Testis (tissue), 3 donors: ENCODE results near the gene MYDGF. TPM values are rescaled to one million over a fixed set of nuclear protein-coding genes. Genes with fewer than 3 reads are reported as not detected.

Source experiments
- DNase-seq: peaks from one replicate; pipeline ENCODE4 v3.0.0-alpha.2; 2019
- H3K27ac ChIP-seq, 2 donors: fragments of 200-600 bp; sonication (generic); one replicate each; pipeline ENCODE4 v1.5.1; 2019
- H3K27me3 ChIP-seq: fragments of 200-600 bp; sonication (generic); one replicate; pipeline ENCODE4 v1.5.1; 2019
- H3K36me3 ChIP-seq: fragments of 200-600 bp; sonication (generic); one replicate; pipeline ENCODE4 v1.5.1; 2017; ENCODE audit warnings: low read depth; ENCODE audit errors: missing control alignments
- H3K4me1 ChIP-seq: fragments of 200-600 bp; sonication (generic); one replicate; pipeline ENCODE4 v1.5.1; 2019
- H3K4me3 ChIP-seq, 2 donors: fragments of 200-600 bp; sonication (generic); one replicate each; pipeline ENCODE4 v1.5.1; 2017 to 2019
- H3K9me3 ChIP-seq: fragments of 200-600 bp; sonication (generic); one replicate; pipeline ENCODE4 v1.5.1; 2017
- POLR2A ChIP-seq: fragments of 450-650 bp; IDR thresholded peaks from one replicate; pipeline ENCODE4 v1.6.1; 2017; ENCODE audit warnings: antibody characterized with exemption, mild to moderate bottlenecking, moderate library complexity
- WGBS, 2 donors: methylation state at CpG; one replicate each; pipeline ENCODE4 v1.1.5; 2018; 5-methylcytosine and 5-hydroxymethylcytosine counted together
- intact Hi-C: fragments of 100-400 bp; cut with DNase I; formaldehyde crosslinking; loops from one replicate; pipeline ENCODE4 v1.15.1; 2023; ENCODE audit warnings: low total_unique reads
- polyA plus RNA-seq: library from polyadenylated mRNA; stranded (reverse); fragments of 350-450 nt; fragmentation: Illumina TruSeq; extraction: RNeasy Lipid Tissue Mini Kit (QIAGEN cat#74804); gene quantifications from one replicate; pipeline ENCODE4 v1.2.3, GENCODE V29; 2014; ENCODE audit warnings: low read depth, low replicate concordance; ENCODE audit not compliant: insufficient read depth
- total RNA-seq, 2 donors: library from RNA; depleted of rRNA; stranded (reverse); fragments of >200 nt; gene quantifications; one replicate each; pipeline ENCODE4 v1.2.3, GENCODE V29; 2016
- TF ChIP-seq, protein P1 (sequence below), 3 experiments: fragments of 450-650 bp in 2 of 3; fragments of 200-600 bp in 1 of 3; sonication (generic) in 1 of 3; IDR thresholded peaks; one replicate each; pipeline ENCODE4 v1.5.1; 2016 to 2019; ENCODE audit warnings: antibody characterized with exemption in 3 of 3, mild to moderate bottlenecking in 2 of 3, moderate library complexity in 1 of 3

MYDGF gene
- total and polyA plus RNA-seq, 3 donors from 2014 or later, result 51.6 to 87.0 (median 61.4) TPM

DNA sequence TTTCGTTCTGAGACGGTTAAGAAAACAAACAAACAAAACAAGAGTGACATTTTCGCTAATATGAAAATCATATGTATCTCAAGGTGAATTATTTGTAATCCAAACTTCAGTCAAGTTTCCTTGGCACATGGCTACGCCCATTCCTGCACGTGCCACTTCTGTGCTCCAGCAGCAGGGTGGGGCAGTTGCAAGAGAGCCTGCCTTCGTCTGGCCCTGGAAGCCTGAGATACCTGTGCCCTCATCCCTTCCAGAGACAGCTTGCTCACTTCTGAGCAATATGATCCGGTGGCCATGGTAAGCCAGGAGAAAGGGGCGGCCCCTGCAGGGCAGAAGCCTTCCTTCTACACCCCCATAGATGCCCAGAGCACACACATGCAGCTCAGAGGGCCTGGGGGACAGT, 31.4 kb upstream of the MYDGF start:
- TF ChIP-seq, protein P1, sequence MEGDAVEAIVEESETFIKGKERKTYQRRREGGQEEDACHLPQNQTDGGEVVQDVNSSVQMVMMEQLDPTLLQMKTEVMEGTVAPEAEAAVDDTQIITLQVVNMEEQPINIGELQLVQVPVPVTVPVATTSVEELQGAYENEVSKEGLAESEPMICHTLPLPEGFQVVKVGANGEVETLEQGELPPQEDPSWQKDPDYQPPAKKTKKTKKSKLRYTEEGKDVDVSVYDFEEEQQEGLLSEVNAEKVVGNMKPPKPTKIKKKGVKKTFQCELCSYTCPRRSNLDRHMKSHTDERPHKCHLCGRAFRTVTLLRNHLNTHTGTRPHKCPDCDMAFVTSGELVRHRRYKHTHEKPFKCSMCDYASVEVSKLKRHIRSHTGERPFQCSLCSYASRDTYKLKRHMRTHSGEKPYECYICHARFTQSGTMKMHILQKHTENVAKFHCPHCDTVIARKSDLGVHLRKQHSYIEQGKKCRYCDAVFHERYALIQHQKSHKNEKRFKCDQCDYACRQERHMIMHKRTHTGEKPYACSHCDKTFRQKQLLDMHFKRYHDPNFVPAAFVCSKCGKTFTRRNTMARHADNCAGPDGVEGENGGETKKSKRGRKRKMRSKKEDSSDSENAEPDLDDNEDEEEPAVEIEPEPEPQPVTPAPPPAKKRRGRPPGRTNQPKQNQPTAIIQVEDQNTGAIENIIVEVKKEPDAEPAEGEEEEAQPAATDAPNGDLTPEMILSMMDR (IDR thresholded peaks at IDR 0.05), result no peak
- TF ChIP-seq POLR2A, result no peak
- Histone ChIP-seq H3K27me3 (no peaks in the 10 kb centered on the region), H3K9me3 (no peaks in the 10 kb centered on the region), H3K4me3 (no peak overlapping the region), H3K27ac (no peak overlapping the region), H3K4me1 (peaks cover 22% of the 10 kb centered on the region), H3K36me3 (no peaks in the 10 kb centered on the region)
- no peak for DNase-seq
- 94 to 95% methylated on average over 8 of the region's 8 CpGs for WGBS, 2 donors
- intact Hi-C loops, result no loop called here

DNA sequence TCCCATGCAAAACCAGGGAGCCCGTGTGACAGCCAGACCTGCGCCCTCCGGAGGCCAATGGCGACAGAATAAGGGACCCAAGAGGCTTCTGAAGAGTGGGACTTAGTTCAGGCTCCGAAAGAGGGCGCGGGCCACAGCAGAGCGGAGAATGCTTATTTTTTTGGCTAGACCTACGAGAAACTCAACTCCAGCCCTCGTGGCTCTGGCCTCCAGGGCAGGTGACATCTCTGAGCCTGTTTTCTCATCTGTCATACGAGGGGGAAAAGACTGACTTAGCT, 30.5 kb upstream of the MYDGF start:
- no peak for DNase-seq
- Histone ChIP-seq H3K27me3 (no peaks in the 10 kb centered on the region), H3K4me3 (no peak overlapping the region), H3K27ac (no peak overlapping the region), H3K36me3 (no peaks in the 10 kb centered on the region), H3K9me3 (no peaks in the 10 kb centered on the region), H3K4me1 (peaks cover 13% of the 10 kb centered on the region)
- intact Hi-C loops, result no loop called here
- TF ChIP-seq, protein P1 (IDR thresholded peaks at IDR 0.05), result no peak
- TF ChIP-seq POLR2A, result no peak
- 94 to 97% methylated on average over 10 to 11 of the region's 11 CpGs for WGBS, 2 donors

DNA sequence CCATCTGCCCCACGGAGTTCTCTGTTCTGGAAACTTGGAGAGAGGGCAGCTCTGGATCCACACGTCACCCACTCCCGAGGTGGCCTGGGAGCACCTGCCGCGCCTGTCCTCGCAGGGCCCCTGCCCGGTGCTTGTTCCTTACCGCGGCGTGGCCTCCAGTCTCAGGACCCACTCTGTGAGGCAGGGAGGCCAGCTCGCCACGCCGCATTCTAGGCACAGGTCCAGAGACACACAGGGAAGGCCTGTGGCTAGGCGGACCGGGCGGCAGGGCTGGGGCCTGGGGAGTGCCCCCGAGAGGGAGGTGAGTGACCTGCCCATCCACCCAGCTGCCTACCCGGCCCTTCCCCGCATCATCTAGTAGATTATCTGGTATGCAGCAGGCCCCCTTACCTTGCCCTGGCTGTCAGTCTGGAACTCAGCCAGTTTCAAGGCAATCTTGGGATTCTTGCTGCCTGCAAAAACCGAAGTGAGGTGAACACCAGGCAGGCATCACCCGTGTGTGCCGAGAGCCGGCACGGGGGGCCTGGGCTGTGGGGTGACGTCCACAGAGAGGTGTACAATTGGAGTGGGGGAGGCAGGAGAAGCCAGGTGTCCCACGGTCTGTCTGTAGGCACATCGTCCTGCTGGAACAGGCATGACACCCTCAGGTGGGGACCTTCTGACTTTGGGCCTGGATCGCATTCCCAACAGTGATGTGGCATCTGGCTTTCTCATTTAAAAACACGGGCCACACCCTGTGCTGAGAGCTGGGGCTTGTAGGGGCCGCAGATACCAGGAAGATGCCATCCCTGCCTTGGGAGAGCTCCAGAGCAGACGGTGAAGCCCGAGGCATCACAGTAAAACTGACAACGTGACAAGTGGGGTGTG, 29.9 kb upstream of the MYDGF start:
- Histone ChIP-seq H3K27me3 (no peaks in the 10 kb centered on the region), H3K4me1 (peaks cover 8% of the 10 kb centered on the region), H3K9me3 (no peaks in the 10 kb centered on the region), H3K27ac (no peak overlapping the region), H3K36me3 (no peaks in the 10 kb centered on the region), H3K4me3 (no peak overlapping the region)
- no peak for DNase-seq
- TF ChIP-seq, protein P1 (IDR thresholded peaks at IDR 0.05), result no peak
- no peak for TF ChIP-seq POLR2A
- 91 to 92% methylated on average over 22 to 32 of the region's 33 CpGs for WGBS, 2 donors
- intact Hi-C loops, result no loop called here

DNA sequence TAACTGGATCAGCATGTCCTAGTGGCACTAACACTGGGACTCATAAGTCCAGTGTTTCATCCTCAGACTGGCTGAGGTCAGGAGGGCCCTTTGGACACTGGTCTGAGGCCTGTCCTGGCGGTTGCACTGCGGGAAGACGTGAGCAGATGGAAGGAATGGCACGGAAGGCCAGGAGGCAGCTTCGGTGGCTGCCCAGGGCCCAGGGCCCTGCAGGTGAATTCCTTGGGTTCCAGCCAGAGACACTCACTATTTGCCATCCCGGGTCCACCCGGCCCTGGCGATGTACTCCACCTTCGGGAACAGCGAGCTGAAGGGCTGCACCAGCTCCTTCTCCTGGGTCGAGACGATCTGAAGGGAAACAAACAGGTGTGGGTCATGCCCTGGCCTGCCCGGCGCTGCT, 27.2 kb upstream of the MYDGF start:
- Histone ChIP-seq H3K36me3 (no peaks in the 10 kb centered on the region), H3K9me3 (no peaks in the 10 kb centered on the region), H3K4me1 (no peaks in the 10 kb centered on the region), H3K27me3 (no peaks in the 10 kb centered on the region), H3K27ac (no peak overlapping the region), H3K4me3 (no peak overlapping the region)
- WGBS, 2 donors, result 94 to 96% methylated on average over 14 of the region's 14 CpGs
- intact Hi-C loops, result no loop called here
- no peak for DNase-seq
- TF ChIP-seq POLR2A, result no peak
- TF ChIP-seq, protein P1 (IDR thresholded peaks at IDR 0.05), result no peak

DNA sequence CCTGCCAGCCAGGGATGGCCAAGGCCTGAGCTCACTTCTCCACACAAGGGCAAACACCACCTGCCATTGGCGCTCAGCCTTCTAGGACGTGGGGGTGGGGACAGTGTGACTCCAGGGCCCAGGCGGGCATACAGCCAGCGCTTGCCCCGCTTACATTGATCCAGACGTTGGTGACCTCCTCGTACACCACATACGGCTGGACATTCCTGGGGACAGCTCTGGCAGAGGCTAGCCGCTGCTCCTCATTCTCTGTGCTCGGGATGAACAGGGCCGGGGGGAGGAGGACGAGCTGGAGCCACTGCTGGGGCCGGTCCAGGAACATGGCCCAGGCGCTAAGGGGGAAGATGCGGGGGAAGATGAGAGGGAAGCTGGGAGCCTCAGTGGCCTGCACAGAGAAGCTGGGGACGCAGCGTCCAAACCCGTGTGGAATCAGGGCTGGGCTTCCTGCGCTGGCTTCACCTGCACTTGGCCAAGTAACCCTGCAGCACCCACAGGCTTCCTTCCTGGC, 25.1 kb upstream of the MYDGF start:
- DNase-seq, result no peak
- 77 to 94% methylated on average over 19 of the region's 19 CpGs for whole genome bisulfite sequencing, 2 donors

More for the DNA sequence above, 25.1 kb upstream of the MYDGF start:
- Histone ChIP-seq H3K4me3 (no peak overlapping the region), H3K36me3 (no peaks in the 10 kb centered on the region), H3K27me3 (no peaks in the 10 kb centered on the region), H3K9me3 (no peaks in the 10 kb centered on the region), H3K27ac (no peak overlapping the region), H3K4me1 (no peaks in the 10 kb centered on the region)
- intact Hi-C loops, result no loop called here
- no peak for TF ChIP-seq POLR2A
- TF ChIP-seq, protein P1 (IDR thresholded peaks at IDR 0.05), result no peak
